Measurements from ENCODE around the gene EFCAB6.
"Not testable (repeated sequence)": the region's sequence is repeated elsewhere in the genome, so short reads cannot be mapped to it uniquely, and the experiment has no call there.

Gene EFCAB6

GRCh38 chr22:43689356-43689755 is 122.7 kb downstream of the EFCAB6 start:
- DNase-seq = no peak

DNA sequence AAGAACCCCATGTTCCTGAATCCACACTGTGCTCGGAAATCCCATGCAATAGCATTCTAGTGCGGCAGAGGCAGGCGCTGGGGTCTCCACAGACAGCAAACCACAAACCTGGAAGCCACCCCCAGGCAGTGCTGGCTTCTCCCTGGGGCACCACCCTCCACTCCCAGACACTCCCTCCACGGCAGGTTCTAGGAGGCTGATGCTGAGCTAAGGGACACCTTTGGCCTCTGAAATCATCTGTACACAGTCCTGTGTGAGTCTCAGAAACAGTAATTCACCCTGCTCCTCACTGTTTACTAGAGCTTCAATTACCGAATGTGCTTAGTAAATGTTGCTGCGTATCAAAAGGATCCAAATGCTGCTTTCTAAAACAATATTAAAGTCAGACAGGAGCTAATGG is 129.3 kb downstream of the EFCAB6 start:
- no peak for DNase-seq

DNA sequence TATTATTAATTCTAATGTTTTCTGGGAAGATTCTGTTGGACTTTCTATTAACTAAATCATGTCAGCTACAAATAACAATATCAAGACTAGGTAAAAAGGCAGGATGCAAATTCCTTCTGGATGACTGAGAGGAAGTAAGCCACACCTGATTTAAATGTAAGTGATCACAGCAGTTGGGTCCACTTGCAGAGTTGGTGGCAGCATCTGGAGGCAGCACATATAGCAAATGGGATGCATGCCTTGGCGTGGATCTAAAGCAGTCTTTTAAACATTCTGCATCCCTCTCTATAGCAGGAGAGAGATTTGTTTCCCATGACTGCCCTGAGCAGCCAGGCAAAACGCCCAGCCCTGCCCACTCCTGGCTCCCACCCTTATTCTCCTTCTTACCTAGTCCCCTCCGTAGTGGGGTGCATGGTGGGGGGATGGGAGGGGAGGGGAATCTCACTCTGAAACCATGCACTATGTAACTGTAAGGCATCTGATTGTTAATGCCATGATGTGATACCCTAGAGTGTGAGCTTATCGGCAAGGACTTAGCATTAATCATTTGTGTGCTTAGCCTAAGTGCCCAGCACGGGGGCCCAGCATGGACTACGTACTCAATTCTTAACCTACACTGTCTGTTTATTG is 130.3 kb downstream of the EFCAB6 start:
- no peak for DNase-seq

- no peak for DNase-seq
Observed at GRCh38 chr22:43670513-43670912, 141.6 kb downstream of the EFCAB6 start.

DNA sequence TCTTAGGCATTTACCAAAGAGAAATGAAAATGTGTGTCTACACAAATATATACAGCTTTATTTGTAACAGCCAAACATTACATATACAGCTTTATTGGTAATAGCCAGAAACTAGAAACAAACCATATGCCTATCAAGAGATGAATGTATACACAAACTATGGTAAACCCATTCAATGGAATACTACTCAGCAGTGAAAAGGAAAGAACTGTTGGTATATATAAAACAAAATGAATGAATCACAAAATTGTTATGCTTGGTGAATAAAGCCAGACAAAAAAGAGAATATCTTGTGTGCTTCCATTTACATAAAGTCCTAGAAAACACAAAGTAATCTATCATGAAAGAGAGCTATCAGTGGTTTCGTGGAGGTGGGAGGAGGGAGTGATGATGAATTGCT is 142.9 kb downstream of the EFCAB6 start:
- no peak for DNase-seq

- DNase-seq = no peak
Observed at GRCh38 chr22:43667656-43668055, 144.4 kb downstream of the EFCAB6 start.

DNA sequence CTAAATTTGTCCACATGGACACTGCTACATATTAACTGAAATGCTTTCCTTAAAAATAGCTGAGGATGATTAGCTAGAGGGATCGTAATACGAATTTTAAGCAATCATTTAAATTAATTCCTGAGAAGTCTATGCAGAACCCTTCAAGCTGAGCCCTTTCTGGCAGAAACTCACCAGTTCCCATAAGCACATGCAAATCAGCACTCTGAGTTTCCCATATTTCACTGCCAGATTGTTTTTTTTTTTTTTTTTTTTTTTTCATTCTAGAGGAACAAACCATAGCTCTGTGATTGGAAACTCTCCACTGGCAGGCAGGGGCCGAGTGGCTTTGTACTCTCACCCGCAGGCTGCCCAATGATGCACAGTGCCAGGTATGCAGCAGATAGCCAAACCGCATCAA is 145.6 kb downstream of the EFCAB6 start:
- no peak for DNase-seq

- DNase-seq = no peak
Observed at GRCh38 chr22:43658823-43659222, 153.3 kb downstream of the EFCAB6 start.

GRCh38 chr22:43656581-43656980 is 155.5 kb downstream of the EFCAB6 start:
- not testable (repeated sequence) for DNase-seq

DNA sequence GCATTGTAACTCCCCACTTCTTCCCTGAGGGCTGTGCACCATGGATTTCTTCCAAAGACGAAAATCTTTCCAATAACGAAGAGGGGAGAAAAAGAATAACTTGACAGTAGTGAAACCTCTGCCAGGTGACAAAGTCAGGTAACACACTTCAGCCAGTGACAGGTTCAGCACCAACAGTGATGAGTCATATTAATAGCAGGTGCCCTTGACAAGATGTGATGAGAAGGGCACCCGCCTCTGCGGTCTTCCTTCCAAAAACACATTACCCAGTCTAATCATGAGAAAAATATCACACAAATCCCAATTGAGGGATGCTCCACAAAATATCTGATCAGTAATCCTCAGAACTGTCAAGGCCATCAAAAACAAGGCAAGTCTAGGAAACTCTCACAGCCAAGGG is 157.8 kb downstream of the EFCAB6 start:
- DNase-seq = no peak

GRCh38 chr22:43652845-43653244 is 159.3 kb downstream of the EFCAB6 start:
- DNase-seq = no peak

GRCh38 chr22:43643387-43643786 is 168.7 kb downstream of the EFCAB6 start:
- DNase-seq = no peak

GRCh38 chr22:43642319-43643206 is 169.5 kb downstream of the EFCAB6 start:
- no peak for DNase-seq

GRCh38 chr22:43639228-43639948 is 172.7 kb downstream of the EFCAB6 start:
- DNase-seq = no peak

GRCh38 chr22:43637275-43638260 is 174.5 kb downstream of the EFCAB6 start:
- DNase-seq = no peak

DNA sequence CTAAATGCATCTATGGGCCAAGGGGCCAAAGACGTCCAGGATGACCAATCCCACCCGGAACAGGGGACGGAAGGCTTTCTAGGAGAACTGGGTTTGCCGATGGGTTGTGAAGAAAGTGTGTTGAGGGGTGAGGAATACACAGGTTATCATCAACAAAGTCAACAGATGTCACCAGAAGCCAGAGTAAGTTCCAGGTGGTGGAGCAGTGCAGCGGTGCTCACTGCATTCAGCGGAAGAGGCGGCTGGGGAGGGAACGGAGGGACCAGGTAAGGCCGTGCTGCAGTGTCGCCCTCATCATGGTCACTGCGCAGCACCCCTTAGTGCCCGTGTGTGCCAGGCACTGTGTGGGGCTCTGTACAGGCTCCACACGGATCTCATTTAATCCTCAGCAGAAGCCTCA is 176.0 kb downstream of the EFCAB6 start:
- no peak for DNase-seq

DNA sequence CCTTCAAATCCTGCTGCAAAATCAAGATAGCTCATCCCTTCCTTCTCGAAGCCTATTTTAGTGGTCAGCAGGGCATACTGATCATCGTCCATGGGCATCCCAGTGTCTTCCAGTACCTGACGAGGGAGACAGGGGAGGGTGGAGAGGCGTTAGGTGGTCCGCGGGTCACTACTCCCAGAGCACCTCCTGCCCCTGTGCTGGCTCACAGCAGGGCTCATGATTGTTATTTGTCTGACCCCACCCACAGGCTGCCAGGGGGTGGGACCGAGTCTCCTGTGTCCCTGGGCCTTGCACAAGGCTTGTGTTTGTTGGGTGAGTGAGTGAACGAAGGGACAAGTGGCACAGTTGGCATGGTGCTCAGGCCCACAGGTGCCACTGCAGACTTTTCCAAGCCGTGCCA is 177.0 kb downstream of the EFCAB6 start:
- no peak for DNase-seq

GRCh38 chr22:43634316-43634715 is 177.8 kb downstream of the EFCAB6 start:
- DNase-seq = no peak

GRCh38 chr22:43633631-43634285 is 178.3 kb downstream of the EFCAB6 start:
- DNase-seq = no peak

DNA sequence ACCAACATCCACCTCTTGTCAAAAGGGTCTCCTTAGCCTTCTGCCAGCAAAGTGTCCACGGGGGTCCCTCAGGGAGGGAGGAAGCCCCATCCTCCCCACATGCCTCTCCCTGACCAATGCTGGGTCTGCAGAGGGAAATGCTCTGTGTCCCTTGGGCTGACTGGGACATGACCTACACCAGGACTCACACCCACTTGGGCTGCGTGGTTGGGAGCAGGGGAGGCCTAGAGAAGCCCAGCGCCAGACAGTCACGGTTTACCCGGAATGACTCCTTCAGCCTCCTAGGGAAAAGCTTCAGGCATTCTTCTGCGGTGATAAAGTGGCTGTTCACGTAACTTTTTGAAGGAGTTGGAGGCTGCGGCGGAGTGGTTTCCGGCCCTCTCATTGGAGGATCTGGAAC is 180.3 kb downstream of the EFCAB6 start:
- DNase-seq = no peak

DNA sequence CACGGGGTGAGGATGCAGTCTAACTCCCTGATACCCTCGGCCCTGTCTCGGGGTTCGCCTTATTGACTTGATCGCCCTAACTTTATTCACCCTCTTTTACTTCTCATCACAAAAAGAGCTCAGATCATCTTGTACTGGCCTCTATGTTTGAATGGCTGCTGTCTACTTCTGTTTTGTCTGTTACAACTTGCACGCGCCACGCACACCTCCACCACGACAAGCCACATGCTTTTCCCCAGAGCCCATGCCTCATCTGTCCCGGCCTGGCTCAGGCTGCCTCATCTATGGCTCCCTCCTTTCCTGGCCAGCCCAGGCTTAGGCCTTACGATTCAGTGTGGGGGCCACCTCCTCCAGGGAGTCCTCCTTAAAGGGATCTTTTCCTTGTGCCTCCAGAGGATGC is 180.9 kb downstream of the EFCAB6 start:
- DNase-seq = no peak

- DNase-seq = no peak
Observed at GRCh38 chr22:43630451-43630850, 181.7 kb downstream of the EFCAB6 start.

Measured in fibroblast of skin of right biceps (primary cell).